Loucy (cell line): Measurements from ENCODE around the gene FDPS.

Source experiments
- H2AFZ ChIP-seq: fragments of 200-600 bp; sonication (generic); 2 replicates; pipeline ENCODE4 v1.6.0; 2016; ENCODE audit warnings: antibody characterized with exemption, mild to moderate bottlenecking, low read length, moderate library complexity
- H3F3A ChIP-seq: fragments of 200-600 bp; 2 replicates; pipeline ENCODE4 v1.6.0; 2016; ENCODE audit warnings: antibody characterized with exemption, low read depth, mild to moderate bottlenecking
- H3K27me3 ChIP-seq: fragments of 200-600 bp; sonication (generic); 2 replicates; pipeline ENCODE4 v1.6.1; 2014; ENCODE audit warnings: low read length, mild to moderate bottlenecking; ENCODE audit not compliant: insufficient read depth, poor library complexity, severe bottlenecking
- H3K36me3 ChIP-seq: fragments of 200-600 bp; sonication (generic); 2 replicates; pipeline ENCODE4 v1.6.1; 2016; ENCODE audit warnings: low read length; ENCODE audit not compliant: insufficient read depth
- H3K4me1 ChIP-seq: fragments of 200-600 bp; sonication (generic); 2 replicates; pipeline ENCODE4 v1.5.1; 2014; ENCODE audit warnings: low read length, mild to moderate bottlenecking; ENCODE audit not compliant: insufficient read depth, poor library complexity, severe bottlenecking
- H3K4me2 ChIP-seq: fragments of 200-600 bp; sonication (generic); 2 replicates; pipeline ENCODE4 v1.6.0; 2014; ENCODE audit warnings: antibody characterized with exemption, low read length, low read depth, mild to moderate bottlenecking; ENCODE audit not compliant: poor library complexity, severe bottlenecking
- H3K4me3 ChIP-seq: fragments of 200-600 bp; sonication (generic); 2 replicates; pipeline ENCODE4 v1.5.1; 2014; ENCODE audit warnings: low read length, mild to moderate bottlenecking, mixed read lengths; ENCODE audit not compliant: poor library complexity, severe bottlenecking
- H3K79me2 ChIP-seq: fragments of 200-600 bp; sonication (generic); 2 replicates; pipeline ENCODE4 v1.6.1; 2014; ENCODE audit warnings: low read length; ENCODE audit not compliant: insufficient read depth
- H3K9ac ChIP-seq: fragments of 200-600 bp; sonication (generic); 2 replicates; pipeline ENCODE4 v1.6.0; 2014; ENCODE audit warnings: mild to moderate bottlenecking, low read depth, low read length, moderate library complexity; ENCODE audit not compliant: poor library complexity, severe bottlenecking
- H3K9me2 ChIP-seq: fragments of 200-600 bp; sonication (generic); replicated peaks from 2 replicates; pipeline ENCODE4 v1.6.1; 2016; ENCODE audit warnings: low read depth, low read length, mixed read lengths
- H3K9me3 ChIP-seq: fragments of 200-600 bp; sonication (generic); 2 replicates; pipeline ENCODE4 v1.6.1; 2014; ENCODE audit warnings: mild to moderate bottlenecking, antibody characterized with exemption, low read length, low read depth; ENCODE audit not compliant: insufficient read depth
- H4K20me1 ChIP-seq: fragments of 200-600 bp; sonication (generic); 2 replicates; pipeline ENCODE4 v1.6.0; 2014; ENCODE audit warnings: antibody characterized with exemption, low read length, mild to moderate bottlenecking; ENCODE audit not compliant: insufficient read depth, poor library complexity, severe bottlenecking
- CTCF ChIP-seq: fragments of 200-600 bp; sonication (generic); conservative IDR thresholded peaks from 2 replicates; pipeline ENCODE4 v1.5.1; 2014; ENCODE audit warnings: mild to moderate bottlenecking, antibody characterized with exemption, low read length
- EZH2phosphoT487 ChIP-seq: fragments of 200-600 bp; IDR thresholded peaks from 2 replicates; pipeline ENCODE4 v1.6.1; 2018; ENCODE audit warnings: antibody characterized with exemption, mild to moderate bottlenecking, moderate library complexity, borderline replicate concordance

Gene FDPS

GRCh38 chr1:155295942-155296267 is 12.8 kb upstream of the FDPS start:
- TF ChIP-seq EZH2phosphoT487 (no peak), CTCF (no peak)
- Histone ChIP-seq H3K79me2 (no peaks in the 10 kb centered on the region), H2AFZ (no peak overlapping the region), H3K9me3 (no peaks in the 10 kb centered on the region), H3K27me3 (no peaks in the 10 kb centered on the region), H3F3A (no peaks in the 10 kb centered on the region), H3K36me3 (no peaks in the 10 kb centered on the region), H3K4me3 (no peak overlapping the region), H3K4me1 (no peaks in the 10 kb centered on the region), H4K20me1 (no peaks in the 10 kb centered on the region), H3K4me2 (no peak overlapping the region), H3K9me2 (no peaks in the 10 kb centered on the region), H3K9ac (no peak overlapping the region)

GRCh38 chr1:155296661-155297060 is 12.0 kb upstream of the FDPS start:
- H2AFZ ChIP-seq: no peak overlapping the region
- no peak overlapping the region for H3K9ac ChIP-seq
- H3K4me2 ChIP-seq: no peak overlapping the region
- no peaks in the 10 kb centered on the region for H3K36me3 ChIP-seq
- H3K4me1 ChIP-seq: no peaks in the 10 kb centered on the region
- H3K4me3 ChIP-seq: no peak overlapping the region
- H3K9me2 ChIP-seq: no peaks in the 10 kb centered on the region
- no peaks in the 10 kb centered on the region for H3F3A ChIP-seq
- no peaks in the 10 kb centered on the region for H3K27me3 ChIP-seq
- H3K79me2 ChIP-seq: no peaks in the 10 kb centered on the region
- TF ChIP-seq CTCF (no peak), EZH2phosphoT487 (no peak)
- no peaks in the 10 kb centered on the region for H3K9me3 ChIP-seq
- no peaks in the 10 kb centered on the region for H4K20me1 ChIP-seq

- H3K9ac ChIP-seq: no peak overlapping the region
- no peak overlapping the region for H3K4me3 ChIP-seq
- no peaks in the 10 kb centered on the region for H3F3A ChIP-seq
- H3K9me2 ChIP-seq: no peaks in the 10 kb centered on the region
- H2AFZ ChIP-seq: no peak overlapping the region
- no peaks in the 10 kb centered on the region for H4K20me1 ChIP-seq
- no peaks in the 10 kb centered on the region for H3K27me3 ChIP-seq
- H3K79me2 ChIP-seq: no peaks in the 10 kb centered on the region
- no peak for TF ChIP-seq EZH2phosphoT487
- H3K9me3 ChIP-seq: no peaks in the 10 kb centered on the region
- H3K36me3 ChIP-seq: no peaks in the 10 kb centered on the region
- H3K4me2 ChIP-seq: no peak overlapping the region
- no peaks in the 10 kb centered on the region for H3K4me1 ChIP-seq
Measured at GRCh38 chr1:155297384-155297783, 11.3 kb upstream of the FDPS start.

- Histone ChIP-seq H3K9ac (no peak overlapping the region), H3K36me3 (no peaks in the 10 kb centered on the region)
Measured at GRCh38 chr1:155300024-155300423, 8.6 kb upstream of the FDPS start.

More at GRCh38 chr1:155300024-155300423, 8.6 kb upstream of the FDPS start:
- H3F3A ChIP-seq: no peaks in the 10 kb centered on the region
- no peaks in the 10 kb centered on the region for H3K4me1 ChIP-seq
- H3K4me3 ChIP-seq: no peak overlapping the region
- H3K9me2 ChIP-seq: no peaks in the 10 kb centered on the region
- no peaks in the 10 kb centered on the region for H3K27me3 ChIP-seq
- no peak overlapping the region for H3K4me2 ChIP-seq
- no peaks in the 10 kb centered on the region for H3K79me2 ChIP-seq
- no peaks in the 10 kb centered on the region for H4K20me1 ChIP-seq
- H2AFZ ChIP-seq: no peak overlapping the region
- no peaks in the 10 kb centered on the region for H3K9me3 ChIP-seq
- TF ChIP-seq EZH2phosphoT487 (no peak), CTCF (no peak)
